Cardiac septum (tissue), 1 donor: ENCODE data around the gene NEURL1. TPM values are rescaled to one million over a fixed set of nuclear protein-coding genes. Genes with fewer than 3 reads are reported as not detected.
"Not testable (repeated sequence)": the region's sequence is repeated elsewhere in the genome, so short reads cannot be mapped to it uniquely, and the experiment has no call there.

Experiments
- DNase-seq: peaks from one replicate; pipeline ENCODE4 v3.0.0-alpha.2; 2020; ENCODE audit warnings: low spot score
- intact Hi-C: fragments of 100-400 bp; cut with DNase I; formaldehyde crosslinking; loops from one replicate; pipeline ENCODE4 v1.14.0; 2022
- total RNA-seq: library from RNA; stranded (reverse); fragmentation: NEBNext Ultra II Directional; extraction: Animal tissue kit (Norgen Biotek cat#: 25700); gene quantifications from one replicate; pipeline ENCODE4 v1.2.1, GENCODE V29; 2021
- donor health status: DM: no; HTN: no; CAD: no.

NEURL1 gene
- total RNA-seq, 1 donor from 2014 or later: 0.54 TPM

DNA sequence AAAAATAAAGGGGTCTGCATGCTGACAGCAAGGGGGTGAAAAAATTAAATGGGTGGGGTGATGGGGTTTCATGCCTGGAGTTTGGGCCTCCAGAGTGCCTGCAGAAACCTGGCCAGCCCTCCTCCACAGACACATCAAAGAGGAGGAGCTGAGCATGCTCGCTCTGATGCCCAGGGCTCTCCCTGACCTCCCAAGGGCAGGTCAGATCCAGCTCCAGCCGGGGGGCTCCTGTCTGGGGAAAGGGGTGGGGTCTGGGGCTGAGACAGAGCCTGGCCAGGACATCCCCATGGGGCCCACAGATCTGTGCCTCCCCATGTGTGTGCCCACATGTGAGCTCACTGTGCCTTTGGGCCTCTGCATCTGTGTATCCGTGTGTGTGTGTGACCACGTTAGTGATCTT is 33.9 kb upstream of the NEURL1 start:
- DNase-seq: no peak

DNA sequence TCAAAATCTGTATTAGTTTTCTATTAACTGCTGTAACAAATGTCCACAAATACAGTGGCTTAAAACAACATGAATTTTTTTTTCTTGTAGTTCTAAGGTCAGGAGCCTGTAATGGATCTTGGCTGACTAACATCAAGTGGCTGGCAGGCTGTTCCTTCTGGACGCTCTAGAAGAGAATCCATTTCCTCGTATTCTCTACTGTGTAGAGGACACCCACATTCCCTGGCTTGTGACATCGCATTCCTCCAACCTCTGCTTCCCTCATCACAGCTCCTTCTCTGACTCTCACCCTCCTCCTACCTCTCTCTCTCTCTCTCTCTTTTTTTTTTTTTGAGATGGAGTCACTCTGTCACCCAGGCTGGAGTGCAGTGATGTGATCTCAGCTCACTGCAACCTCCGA is 30.0 kb upstream of the NEURL1 start:
- DNase-seq: no peak
- intact Hi-C loops: no loop called here

More for the DNA sequence above, 33.9 kb upstream of the NEURL1 start:
- intact Hi-C loops: no loop called here

DNA sequence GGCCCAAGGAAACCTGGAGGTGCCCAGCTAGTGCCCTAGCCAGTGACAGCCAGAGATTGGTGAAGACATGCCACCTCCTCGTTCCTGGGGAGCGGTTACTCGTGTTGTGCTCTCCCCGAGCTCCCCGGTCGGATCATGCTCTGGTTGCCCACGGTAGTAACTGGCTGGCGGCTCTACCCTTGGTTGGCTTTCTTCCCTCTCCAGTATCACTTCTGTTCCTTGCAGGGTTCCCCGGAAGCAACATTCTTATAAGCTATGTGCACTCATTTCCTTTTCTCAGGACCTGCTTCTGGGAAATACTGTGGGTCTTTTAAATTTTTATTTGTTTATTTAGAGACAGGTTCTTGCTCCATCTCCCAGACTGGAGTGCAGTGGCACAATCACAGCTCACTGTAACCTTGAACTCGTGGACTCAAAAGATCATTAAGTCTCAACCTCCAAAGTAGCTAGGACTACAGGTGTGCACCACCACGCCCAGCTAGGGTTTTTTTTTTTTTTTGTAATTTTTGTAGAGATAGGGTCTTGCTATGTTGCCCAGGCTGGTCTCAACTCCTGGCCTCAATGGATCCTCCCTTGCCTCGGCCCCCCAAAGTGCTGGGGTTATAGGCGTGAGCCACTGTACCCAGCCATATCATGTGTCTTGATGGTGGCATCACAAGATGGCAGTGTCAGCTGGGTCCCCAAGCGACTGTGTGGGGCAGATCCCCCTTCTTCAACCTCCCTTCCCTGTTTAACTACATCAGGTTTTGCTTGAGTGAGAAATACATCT is 27.9 kb upstream of the NEURL1 start:
- intact Hi-C loops: no loop called here
- no peak for DNase-seq

DNA sequence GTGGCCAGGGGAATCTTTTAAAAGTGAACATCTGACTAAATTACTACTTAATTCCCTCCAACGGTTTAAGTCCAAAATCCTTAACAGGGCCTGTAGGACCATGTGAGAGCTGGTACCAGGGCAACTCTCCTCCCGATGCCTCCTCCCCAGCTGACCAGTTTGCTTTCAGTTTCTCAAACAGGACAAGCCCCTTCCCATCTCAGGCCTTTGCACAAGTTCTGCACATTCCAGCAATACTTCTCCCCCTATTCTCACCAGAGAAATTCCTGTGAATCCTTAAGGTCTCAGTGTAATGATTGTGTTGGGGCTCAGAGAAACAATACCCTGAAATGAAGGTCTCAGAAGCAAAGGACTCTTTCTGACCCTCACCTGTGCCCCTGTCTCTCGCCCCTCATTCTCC is 26.8 kb upstream of the NEURL1 start:
- intact Hi-C loops: no loop called here
- DNase-seq: no peak

DNA sequence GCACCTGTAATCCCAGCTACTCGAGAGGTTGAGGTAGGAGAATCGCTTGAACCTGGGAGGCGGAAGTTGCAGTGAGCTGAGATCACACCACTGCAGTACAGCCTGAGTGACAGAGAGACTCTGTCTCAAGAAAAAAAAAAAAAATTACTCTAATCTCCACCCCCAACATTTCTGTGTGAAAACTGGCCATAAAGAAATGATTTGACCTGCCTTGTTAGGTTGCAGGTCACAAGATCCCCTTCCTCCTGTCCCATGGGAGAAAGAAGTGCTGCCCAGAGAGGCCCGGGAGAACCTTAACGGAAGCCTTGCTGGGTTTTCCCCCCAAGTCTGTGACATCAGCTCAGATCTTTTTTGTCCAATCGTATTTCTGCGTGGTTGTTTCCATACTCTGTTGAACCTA is 26.1 kb upstream of the NEURL1 start:
- no peak for DNase-seq
- intact Hi-C loops: no loop called here

DNA sequence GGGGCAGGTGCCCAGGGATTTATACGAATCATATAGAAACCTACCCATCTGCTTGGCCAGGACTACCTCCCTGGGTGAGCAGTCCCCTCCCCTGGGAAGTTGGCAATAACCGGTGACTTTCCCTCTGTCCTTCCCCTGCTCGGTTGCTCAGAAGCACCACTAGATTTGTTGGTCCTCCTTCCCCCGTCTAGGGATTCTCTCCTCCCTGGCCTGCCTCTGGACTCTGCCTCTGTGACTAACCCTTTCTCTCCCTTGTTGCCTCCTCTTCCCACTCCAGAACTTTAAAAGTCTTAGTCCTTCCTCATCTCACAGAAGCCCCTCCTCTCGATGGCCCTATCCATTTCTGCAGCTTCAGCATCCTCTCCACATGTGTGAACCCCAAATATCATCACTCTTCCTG is 24.3 kb upstream of the NEURL1 start:
- intact Hi-C loops: no loop called here
- no peak for DNase-seq

DNA sequence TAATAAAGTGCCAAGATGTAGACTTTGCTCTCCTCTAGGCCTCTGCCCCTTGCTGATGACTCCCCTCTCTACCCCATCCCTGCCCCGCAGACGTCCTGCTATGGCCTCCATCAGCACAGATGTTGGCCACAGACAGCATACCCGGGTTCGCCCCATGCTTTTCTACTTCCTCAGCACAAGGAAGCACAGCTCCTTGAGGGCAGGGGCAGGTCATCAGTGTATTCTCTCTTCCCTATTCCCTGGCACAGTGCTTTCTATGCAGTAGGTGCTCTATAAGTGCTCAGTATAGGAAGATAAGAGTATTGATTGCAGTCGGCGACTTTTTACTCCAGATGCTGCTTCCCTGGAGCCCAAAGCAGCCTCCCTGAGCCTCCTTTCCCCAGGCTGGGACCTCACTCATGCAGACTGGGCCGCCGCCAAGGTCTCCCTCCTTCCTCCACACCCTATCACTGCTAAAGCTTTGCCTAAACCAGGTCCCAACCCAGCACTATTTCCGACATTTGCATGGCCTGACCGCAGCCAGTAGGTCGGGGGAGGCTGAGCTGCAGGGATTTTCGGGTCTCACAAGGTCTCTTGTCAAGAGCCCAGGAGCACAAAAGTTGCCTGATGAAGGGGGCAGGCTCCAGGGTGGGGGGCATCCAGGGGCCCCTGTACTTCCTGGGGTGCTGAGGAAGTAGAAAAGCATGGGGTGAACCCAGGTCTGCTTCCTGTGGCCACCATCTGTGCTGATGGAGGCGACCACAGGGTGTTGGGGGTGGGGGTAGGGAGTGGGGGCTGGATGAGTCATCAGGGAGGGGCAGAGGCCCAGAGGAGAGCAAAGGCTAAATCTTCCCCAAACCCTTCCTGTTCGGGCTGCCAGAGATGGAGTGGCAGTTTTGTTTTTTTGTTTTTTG is 22.5 kb upstream of the NEURL1 start:
- intact Hi-C loops: no loop called here

DNA sequence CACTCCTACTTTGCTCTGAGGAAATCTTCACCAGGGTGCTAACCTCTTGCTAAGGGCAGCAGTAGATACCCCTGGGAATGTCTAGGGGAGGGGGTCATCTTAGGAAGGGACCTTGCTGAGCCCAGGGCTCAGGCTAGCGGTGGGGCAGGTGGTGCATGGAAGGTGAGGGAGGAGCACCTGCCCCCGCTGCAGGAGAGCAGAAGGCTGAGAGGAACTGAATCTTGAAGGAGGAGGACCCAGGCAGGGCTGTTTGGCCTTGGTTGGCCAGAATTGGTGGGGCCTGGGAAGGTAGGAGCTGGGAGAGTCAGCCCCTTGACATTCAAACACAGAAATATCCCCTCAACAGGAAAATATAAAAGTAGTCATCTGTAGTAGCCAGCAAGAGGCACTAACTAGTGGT is 21.5 kb upstream of the NEURL1 start:
- DNase-seq: no peak
- intact Hi-C loops: no loop called here

More for the DNA sequence above, 22.5 kb upstream of the NEURL1 start:
- DNase-seq: no peak

DNA sequence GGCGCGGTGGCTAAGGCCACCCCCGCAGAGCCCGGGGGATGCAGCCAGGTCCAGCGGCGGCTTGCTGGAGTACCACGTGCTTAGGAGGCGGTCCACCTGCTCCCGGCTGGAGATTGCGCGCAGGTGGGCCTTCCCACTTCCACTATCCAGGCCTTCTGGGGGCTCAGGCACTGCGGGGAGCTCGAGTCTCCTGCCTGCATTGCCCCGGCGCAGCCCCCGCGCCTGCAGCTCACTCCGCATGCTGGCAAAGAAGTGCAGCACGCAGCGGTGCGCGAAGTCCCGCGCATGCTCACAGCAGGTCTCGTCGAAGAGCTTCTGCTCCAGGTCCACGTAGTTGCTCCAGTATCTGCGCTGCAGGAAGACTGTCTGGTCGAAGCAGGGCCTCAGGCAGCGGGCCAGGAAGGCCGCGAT is 20.2 kb upstream of the NEURL1 start:
- DNase-seq: no peak

DNA sequence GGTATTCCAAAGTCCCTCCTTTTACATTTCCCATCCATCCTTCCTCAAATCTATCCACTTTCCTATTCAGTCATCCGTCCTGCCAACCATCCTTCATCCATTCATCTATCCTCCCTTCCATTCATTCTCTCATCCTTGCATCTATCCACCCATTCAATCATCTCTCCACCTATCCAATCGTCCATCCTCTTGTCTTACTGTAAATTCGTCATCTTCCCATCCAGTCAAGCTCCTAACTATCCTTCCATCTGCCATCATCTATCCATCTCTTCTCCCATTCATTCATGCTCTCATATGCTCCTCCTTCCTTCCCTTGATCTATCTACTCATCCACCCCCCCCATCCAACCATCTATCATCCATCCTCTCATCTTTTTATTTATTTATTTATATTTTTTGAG is 19.4 kb upstream of the NEURL1 start:
- intact Hi-C loops: no loop called here
- DNase-seq: no peak

More for the DNA sequence above, 20.2 kb upstream of the NEURL1 start:
- intact Hi-C loops: no loop called here

DNA sequence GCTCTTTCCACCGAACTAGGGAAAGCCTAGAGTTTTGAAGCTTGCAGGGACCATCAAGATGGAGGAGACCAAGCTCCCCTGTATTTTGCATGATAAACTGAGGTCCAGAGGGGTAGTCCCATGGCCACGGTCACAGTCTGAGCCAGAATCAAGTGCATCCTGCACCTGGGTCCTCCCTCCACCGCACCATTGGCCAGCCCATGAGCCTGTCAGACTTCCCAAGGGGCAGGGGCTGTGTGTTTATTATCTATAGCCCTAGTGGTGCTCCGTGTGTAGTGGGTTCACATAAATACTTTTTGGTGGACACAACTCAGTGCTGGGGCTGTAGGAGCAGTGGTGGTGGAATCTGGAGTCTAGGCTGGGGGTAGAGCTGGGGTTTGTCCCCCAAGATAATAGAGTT is 18.1 kb upstream of the NEURL1 start:
- no peak for DNase-seq
- intact Hi-C loops: no loop called here

DNA sequence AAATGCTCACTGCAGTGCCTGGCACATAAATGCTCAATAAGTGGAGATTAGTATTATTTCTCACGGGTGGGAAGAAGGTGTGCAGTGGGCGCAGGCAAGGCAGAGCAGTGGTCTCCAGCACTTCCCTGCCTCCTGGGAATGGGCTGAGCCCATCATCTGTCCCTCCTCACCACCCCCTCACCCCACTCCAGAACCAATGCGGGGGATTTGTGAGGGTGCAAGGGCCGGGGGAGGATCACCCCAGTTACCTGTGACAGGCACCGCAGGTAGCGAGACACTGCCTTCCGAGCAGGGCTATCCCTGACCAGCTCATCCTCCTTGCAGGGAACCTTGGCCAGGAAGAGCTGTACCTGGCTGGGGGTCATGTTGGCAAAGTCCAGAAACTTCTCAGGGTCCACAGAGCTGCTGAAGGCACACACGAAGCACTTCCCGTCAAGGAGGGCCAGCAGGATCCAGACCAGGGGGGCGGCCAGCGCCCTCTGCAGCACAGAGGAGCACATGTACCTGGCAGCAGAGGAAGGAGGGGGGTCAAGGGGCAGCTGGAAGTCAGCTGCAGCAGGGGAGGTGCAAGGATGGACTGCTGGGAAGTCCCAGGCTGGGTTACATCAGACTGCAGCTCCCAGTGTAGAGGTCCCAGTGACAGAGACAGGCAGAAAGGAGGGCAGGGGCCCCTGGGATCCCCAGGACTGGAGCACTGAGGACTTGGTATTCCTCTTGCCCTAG is 17.3 kb upstream of the NEURL1 start:
- no peak for DNase-seq
- intact Hi-C loops: no loop called here

DNA sequence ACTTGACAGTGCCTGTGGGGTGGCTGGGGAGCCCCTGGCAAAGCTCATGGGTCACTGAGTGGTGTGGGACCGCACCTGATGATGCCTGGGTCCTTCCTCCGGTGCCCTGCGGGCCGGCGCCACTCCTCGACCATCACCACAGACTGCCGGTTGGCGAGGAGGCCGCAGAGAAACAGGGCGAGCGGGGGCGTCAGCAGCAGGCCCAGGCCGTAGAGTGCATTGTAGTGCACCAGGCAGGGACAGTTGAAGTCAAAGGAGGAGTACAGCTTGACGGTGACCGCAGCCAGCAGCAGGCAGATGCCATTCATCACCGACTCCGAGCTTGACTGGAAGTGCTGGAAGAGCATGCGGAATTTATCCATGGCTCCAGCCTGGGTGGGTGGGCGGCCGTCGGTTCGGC is 14.8 kb upstream of the NEURL1 start:
- DNase-seq: no peak
- intact Hi-C loops: no loop called here

DNA sequence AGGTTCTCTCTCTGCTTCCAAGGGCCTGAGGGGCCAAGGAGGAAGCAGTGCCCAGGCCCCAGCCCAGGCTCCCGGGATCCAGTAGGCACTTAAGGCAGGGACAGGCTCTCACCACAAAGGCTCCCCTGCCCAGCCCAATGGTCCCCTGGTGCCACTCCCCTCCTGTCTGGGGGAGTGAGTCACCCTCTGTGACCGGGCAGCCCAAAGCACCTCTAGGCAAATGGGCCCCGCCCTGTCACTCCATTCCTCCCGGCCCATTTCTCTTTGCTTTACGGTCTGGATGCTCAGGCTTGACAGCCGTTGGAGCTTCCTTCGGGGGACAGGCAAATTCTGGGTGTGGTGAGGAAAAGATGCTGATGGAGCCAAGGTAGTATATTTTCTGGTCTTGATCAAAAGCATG is 14.4 kb upstream of the NEURL1 start, which contains the start of gene CALHM3:
Gene CALHM3, minus strand, starts transcription at position 106 of the 400 bp plus-strand sequence. CDS start 208 bp downstream, outside the sequence.
- intact Hi-C loops: no loop called here
- DNase-seq: no peak

DNA sequence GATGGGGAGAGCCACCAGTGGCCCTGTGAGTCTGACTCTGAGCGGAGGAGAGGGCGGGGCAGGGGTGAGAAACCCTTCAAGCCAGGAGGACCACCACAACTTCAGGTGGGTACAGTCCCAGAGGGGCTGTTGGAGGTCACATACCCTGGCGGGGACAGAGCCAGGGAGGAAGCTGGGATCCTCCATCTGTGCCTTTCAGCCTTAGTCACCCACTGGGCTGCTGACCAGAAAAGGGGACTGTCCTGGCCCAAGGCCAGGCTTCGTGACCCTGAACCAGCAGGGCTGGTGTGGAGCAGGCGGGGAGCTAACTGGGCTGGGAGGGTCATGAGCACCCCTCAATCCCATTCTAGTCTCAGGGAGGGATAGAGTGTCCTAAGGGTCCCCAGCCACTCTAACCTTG is 13.0 kb upstream of the NEURL1 start:
- DNase-seq: no peak

DNA sequence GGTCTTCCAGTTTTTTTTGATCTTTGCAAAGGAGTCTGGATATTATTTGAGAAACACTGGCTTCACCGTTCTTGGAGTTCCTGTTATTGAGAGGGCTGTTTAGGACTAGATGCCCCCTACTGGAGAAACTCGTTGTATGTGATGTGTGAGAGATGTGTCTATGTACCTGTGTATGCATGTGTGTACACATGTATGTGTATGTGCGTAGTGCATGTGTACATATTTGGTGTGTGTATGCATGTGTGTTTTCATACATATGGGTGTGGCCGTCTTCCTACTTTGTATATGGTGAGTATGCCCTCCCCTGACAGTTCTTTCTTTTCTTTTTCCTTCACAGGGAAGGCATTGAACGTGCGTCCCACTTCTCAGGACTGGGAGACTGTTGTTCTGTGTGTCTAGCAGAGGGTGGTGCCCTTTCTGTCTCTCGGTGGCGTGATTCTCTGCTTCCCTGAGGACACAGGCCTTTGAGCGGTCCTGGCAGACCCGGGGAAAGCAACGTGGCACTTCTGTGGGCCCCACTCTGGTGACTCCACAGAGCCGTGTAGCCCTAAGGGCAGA is 11.5 kb upstream of the NEURL1 start:
- no peak for DNase-seq
- intact Hi-C loops: loop anchor here (2.0 kb wide), 1 partner anchor 65 kb away; no protein-coding TSS in a partner anchor

More for the DNA sequence above, 13.0 kb upstream of the NEURL1 start:
- intact Hi-C loops: loop anchor here (2.0 kb wide), 1 partner anchor 64 kb away; no protein-coding TSS in a partner anchor

DNA sequence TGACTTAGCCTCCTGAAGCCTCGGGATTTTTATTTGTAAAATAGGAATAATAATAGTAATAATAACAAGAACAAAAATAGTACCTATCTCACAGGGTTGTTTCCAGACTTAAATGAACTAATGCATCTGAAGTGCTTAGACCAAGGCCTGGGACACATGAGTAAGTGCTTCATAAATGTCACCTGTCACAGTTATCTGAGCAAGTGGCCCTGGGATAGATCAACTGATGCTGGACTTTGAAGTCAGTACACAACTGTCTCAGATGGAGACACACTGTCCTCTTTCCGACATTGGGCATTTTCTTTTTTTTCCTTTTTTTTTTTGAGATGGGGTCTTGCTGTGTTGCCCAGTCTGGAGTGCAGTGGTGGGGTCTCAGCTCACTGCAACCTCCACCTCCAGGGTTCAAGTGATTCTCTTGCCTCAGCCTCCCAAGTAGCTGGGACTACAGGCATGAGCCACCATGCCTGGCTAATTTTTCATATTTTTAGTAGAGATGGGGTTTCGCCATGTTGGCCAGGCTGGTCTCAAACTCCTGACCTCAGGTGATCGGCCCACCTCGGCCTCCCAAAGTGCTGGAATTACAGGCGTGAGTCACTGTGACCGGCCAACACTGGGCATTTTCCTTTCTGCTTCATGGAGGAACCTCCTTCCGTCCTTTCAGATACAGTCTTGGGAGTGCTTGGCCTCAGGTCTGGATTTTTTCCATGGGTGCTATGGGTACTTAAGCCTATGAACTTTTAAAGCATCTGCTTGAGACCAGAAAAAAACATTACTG is 6.7 kb upstream of the NEURL1 start:
- intact Hi-C loops, DNase-seq: not testable (repeated sequence)

DNA sequence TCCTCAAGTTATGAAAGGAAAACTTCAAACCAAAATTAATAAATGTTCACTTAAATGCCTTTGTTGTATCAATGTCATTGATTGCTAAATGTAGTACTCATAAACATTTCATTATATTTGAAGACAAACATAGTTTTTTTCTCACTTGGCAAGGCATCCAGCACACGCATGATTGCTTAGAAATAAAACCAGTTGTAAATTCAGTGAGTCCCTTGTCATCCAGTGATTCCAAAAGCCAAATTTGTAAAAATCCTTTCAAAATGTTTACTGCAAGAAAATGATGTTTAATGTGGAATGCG is 6.1 kb upstream of the NEURL1 start:
- DNase-seq: no peak
- intact Hi-C loops: no loop called here

DNA sequence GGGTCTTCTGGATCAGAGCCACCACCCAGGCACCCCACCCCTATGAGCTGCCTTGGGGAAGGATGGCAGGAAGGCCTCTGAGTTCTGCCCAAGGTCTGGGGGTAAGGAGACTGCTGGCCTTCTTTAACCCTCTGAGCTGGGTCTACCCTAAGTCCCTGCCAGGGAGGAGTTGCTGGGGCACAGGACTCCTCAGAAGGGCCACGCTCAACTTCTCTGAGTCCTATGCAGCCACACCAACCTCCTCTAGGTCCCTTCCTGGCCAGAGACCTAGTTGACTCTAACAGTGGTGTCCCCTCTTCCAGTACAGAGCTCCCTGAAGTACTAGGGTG is 2.6 kb upstream of the NEURL1 start:
- no peak for DNase-seq
- intact Hi-C loops: no loop called here
